ENCODE data around the gene ACTR1B. TPM values are rescaled to one million over a fixed set of nuclear protein-coding genes. Genes with fewer than 3 reads are reported as not detected.

ACTR1B gene
- total RNA-seq, 1 experiment from 2014 or later, result 113 TPM

GRCh38 chr2:97662386-97662894, 1.4 kb downstream of the ACTR1B start:
- in situ Hi-C loops (cut with HindIII; ENCODE audit: low pct_unique_long_range_greater_than_20kb, low sequenced_read_pairs), result no loop called here
- DNase-seq (ENCODE audit: low read depth), result no peak

DNA sequence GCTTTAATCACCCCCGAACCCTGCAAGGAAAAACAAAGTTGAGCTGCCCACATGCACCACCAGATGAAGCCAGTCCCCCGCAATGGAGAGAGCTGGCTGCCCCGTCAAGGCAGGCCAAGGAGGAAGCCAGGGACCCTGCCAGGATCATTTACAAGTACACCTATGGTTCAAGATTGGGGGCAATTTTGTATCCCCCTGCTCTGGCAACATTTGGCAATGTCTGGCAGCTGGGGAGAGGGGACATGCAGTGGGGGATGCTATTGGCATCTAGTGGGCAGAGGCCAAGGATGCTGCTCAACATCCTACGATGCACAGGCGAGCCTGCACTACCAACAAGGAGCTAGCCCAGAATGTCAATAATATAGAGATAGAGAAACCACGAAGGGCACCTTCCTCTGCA, 1.9 kb downstream of the ACTR1B start:
- in situ Hi-C loops (cut with HindIII; ENCODE audit: low pct_unique_long_range_greater_than_20kb, low sequenced_read_pairs), result no loop called here
- DNase-seq (ENCODE audit: low read depth), result no peak

DNA sequence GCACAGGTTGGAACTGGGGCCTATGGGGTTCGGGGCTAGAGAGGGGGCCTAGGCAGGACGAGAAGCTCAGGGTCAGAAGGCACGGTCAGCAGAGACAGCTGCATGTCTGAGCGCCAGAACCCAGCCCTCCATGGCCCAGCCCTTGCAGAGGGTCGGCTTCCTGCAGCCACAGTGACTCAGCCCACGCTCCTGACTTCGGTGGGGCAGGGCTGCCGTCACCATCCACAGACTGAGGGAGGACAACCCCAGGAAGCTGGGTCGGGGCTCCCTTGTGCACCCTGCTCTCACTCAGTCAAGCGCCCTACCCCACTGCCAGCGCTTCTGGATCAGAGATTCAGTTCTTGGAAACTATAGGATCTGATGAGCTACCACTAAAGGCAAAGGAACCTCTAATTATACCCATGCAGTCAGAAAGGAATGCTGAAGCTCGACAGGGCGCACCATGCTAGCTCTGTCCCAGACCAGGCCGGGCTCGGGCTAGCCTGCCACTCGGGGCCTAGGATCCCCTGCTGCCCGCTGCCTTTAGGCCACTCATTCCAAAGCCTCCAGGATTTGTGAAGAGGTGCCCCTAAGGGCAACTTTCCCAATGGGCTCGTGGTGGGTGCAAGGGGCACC, 3.0 kb downstream of the ACTR1B start:
- in situ Hi-C loops (cut with HindIII; ENCODE audit: low pct_unique_long_range_greater_than_20kb, low sequenced_read_pairs), result no loop called here
- DNase-seq (ENCODE audit: low read depth), result no peak

DNA sequence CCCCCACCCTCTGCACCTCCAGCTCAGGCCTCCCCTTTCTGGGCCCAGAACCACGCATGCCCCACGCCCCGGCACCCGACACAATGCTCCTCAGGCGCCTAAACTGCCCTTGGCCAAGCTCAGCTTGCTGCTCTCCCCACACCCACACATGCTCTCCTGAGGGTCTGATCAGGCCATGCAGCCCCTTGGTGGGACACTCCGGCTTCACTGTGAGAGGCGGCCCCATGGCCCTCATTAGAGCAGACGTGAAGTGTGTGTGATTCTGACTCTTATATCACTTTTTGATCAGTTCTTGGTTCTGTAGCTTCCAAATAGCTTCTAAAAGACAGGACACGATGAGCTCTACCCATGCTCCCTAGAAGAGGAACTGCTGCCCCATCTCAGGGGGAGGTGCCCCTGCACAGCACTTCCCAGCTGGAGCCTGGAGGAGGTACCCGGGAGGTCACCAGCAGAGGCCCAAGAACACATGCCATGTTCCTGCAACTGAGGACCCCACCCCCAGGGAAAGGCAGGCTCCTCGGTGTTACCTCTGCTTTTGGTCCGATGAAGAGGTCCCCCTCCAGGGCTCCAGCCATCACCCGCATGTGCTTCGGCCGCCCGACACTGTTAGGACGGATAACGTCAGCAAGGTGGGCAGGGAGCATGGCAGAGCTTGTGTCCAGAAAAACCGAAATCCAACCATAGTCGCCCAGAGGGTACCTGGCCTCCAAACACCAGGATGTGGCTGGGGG, 3.6 kb downstream of the ACTR1B start:
- no peak for DNase-seq (ENCODE audit: low read depth)
- in situ Hi-C loops (cut with HindIII; ENCODE audit: low pct_unique_long_range_greater_than_20kb, low sequenced_read_pairs), result no loop called here

GRCh38 chr2:97659256-97660043, 4.4 kb downstream of the ACTR1B start:
- DNase-seq (ENCODE audit: low read depth), result no peak
- in situ Hi-C loops (cut with HindIII; ENCODE audit: low pct_unique_long_range_greater_than_20kb, low sequenced_read_pairs), result no loop called here

- in situ Hi-C loops (cut with HindIII; ENCODE audit: low pct_unique_long_range_greater_than_20kb, low sequenced_read_pairs), result no loop called here
- DNase-seq (ENCODE audit: low read depth), result no peak
Measured at GRCh38 chr2:97658691-97659157, 5.1 kb downstream of the ACTR1B start.

DNA sequence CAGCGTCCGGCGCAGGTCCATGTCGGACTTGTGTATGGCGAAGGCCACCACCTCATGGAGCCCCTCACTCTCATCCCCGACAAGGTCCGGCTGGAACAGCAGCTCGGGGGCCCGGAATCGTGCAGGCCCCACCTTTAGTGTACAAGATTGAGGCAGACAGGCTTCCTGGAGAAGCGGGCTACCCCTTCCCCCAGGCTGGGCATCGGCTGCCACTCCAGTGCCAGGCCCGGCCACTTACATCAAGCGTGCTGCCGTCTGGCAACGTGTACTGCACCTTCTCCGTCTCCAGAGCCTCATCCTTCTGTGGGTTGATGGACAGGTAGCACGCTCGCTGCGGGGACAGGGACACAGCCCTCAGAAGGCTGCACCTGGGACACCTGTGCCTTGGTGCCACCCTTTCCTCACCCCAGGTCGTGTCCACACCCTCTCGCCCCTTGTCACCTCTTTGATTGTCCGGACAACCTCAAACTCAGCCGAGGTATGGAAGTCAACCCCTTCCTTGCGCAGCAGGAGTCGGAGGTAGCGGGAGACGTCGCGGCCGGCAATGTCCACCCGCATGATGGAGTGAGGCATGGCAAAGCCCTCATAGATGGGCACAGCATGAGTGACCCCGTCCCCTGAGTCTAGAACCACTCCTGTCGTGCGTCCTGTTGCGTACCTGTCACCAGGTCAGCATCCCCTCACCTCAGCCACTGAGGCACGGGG, 5.7 kb downstream of the ACTR1B start:
- in situ Hi-C loops (cut with HindIII; ENCODE audit: low pct_unique_long_range_greater_than_20kb, low sequenced_read_pairs), result no loop called here
- no peak for DNase-seq (ENCODE audit: low read depth)

DNA sequence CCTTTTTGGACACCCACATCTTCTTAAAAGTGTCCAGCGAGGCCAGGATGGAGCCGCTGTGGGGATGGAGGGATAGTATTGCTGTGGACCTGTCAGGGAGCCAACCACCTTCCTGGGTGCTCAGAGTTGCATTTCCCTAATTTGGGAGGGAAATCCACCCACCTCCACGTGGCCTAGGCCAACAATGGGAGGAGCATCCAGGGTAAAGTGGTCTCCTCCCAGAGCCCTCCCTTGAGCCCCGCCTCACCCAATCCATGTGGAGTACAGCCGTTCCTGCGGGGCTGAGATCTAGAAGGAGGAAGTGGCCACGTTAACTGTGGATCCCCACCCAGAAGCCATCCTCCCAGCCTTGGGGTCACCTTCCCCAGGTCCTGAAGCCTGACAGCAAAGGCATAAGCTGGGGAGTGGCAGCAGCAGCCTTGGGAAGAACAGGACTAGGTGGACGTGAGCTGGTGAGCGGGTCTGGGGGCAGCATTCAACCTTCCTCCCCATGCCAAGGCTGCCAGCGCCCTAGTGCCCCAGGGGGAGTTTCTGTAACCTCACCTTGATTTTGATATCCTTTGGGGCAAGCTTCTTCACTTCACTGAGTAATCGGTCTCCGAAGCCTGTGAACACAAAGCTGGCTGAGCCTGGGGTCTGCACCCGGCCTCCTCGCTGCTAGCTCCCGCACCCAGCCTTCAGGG, 6.8 kb downstream of the ACTR1B start:
- in situ Hi-C loops (cut with HindIII; ENCODE audit: low pct_unique_long_range_greater_than_20kb, low sequenced_read_pairs), result no loop called here
- no peak for DNase-seq (ENCODE audit: low read depth)

DNA sequence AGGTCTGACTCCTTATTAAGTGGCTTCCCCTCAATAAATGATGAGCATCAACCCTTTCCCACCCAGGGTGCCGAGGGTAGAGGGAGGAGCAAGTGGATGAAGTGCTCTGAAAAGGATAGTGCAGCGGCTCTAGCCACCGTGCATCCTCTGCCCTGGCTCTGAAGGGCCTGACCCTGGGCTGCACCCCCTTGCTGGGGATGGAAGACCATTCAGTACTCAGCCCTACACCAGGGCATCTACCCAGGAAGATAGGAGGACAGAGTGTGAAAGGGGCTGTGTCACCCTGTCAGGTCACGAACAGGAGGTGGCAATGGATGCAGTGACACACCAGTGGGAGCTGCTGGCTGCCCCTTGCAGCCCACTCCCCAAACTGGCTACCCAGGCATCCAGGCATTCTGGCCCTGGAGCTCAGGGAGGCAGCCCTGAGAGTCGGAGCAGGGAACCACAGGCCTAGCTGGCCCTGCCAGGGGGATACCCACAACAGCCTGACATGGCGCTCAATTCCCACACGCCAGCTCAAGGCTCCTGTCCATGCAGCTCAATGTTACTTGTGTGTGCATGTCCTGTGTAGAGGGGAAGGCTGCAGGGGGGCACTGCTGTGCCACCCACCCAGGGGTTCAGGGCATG, 7.6 kb downstream of the ACTR1B start:
- no peak for DNase-seq (ENCODE audit: low read depth)
- in situ Hi-C loops (cut with HindIII; ENCODE audit: low pct_unique_long_range_greater_than_20kb, low sequenced_read_pairs), result no loop called here

GRCh38 chr2:97654791-97655190, 9.1 kb downstream of the ACTR1B start:
- in situ Hi-C loops (cut with HindIII; ENCODE audit: low pct_unique_long_range_greater_than_20kb, low sequenced_read_pairs), result no loop called here
- DNase-seq (ENCODE audit: low read depth), result no peak

DNA sequence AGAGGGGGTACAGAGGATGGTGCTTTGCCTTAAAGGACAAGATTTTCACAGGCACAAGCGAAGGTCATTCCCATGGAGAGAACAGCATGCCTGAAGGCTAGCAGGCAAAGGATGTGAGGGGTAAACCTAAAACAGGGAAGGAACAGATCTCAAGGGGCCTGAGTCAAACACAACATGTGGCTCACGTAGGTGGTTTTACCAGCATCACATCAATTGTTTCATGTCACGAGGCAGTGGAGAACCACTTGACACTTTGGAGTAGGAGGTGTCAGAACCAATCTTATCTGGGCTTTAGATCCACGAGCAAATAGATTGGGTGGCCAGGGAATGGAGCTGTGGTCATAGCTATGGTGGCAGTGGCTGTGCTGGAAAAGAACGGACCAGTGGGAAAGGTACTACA, 9.5 kb downstream of the ACTR1B start:
- in situ Hi-C loops (cut with HindIII; ENCODE audit: low pct_unique_long_range_greater_than_20kb, low sequenced_read_pairs), result no loop called here
- no peak for DNase-seq (ENCODE audit: low read depth)

- no peak for DNase-seq (ENCODE audit: low read depth)
- in situ Hi-C loops (cut with HindIII; ENCODE audit: low pct_unique_long_range_greater_than_20kb, low sequenced_read_pairs), result no loop called here
Measured at GRCh38 chr2:97653874-97654273, 10.0 kb downstream of the ACTR1B start.

GRCh38 chr2:97653473-97653872, 10.4 kb downstream of the ACTR1B start:
- in situ Hi-C loops (cut with HindIII; ENCODE audit: low pct_unique_long_range_greater_than_20kb, low sequenced_read_pairs), result no loop called here
- no peak for DNase-seq (ENCODE audit: low read depth)

- in situ Hi-C loops (cut with HindIII; ENCODE audit: low pct_unique_long_range_greater_than_20kb, low sequenced_read_pairs), result no loop called here
- no peak for DNase-seq (ENCODE audit: low read depth)
Measured at GRCh38 chr2:97651114-97651513, 12.7 kb downstream of the ACTR1B start.

GRCh38 chr2:97646977-97647376, 16.9 kb downstream of the ACTR1B start:
- no peak for DNase-seq (ENCODE audit: low read depth)
- in situ Hi-C loops (cut with HindIII; ENCODE audit: low pct_unique_long_range_greater_than_20kb, low sequenced_read_pairs), result no loop called here

DNA sequence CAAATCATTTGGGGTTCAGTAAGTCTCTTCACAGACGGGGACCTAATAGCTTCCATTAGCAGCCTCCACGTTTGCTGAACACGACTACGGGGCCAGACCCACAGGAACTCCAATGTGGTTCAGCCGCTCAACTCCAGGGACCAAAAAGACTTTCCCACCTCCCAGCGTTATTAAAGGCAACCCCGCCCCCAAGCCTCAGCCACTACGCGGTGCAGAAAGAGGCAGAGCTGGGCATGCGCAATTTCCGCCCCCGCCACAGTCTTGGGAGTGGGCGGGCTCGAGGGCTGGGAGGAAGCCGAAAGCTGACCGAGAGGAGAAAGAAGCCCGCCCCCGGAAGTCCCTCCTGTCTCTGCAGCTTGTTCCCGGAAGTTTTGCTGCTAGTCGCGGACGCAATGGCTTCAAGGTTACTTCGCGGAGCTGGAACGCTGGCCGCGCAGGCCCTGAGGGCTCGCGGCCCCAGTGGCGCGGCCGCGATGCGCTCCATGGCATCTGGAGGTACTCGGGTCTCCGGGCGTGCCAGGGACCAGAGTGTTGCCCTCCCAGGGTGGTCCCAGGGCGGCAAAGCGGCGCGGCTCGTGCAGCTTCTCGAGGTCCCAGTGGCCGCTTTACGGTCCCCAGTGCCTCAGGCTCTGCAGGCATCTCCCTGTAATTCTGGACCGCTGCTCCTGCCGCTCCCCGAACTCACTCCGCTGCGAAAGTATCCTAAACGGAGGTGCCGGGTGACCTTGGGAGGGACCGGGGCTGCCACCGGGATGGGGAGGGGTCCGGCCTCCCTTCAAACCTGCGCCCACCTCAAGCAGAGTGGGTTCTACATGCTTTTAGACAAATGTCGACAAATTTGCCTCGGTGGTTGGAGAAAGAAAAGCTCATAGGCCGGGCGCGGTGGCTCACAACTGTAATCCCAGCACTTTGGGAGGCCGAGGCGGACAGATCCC, 17.9 kb downstream of the ACTR1B start, which contains the start of gene COX5B:
Gene COX5B, plus strand, starts transcription at position 368 of the 935 bp plus-strand sequence. Its CDS starts 25 bp downstream, at position 393.
- peak; percentile 98 for DNase-seq (ENCODE audit: low read depth)
- in situ Hi-C loops (cut with HindIII; ENCODE audit: low pct_unique_long_range_greater_than_20kb, low sequenced_read_pairs), result no loop called here

Data from Caki2 (cell line).